Ascending aorta (tissue), 2 donors: ENCODE measurements around the gene CALY. TPM values are rescaled to one million over a fixed set of nuclear protein-coding genes. Genes with fewer than 3 reads are reported as not detected.

Experiments
- DNase-seq, 2 donors: peaks; one replicate each; pipeline ENCODE4 v3.0.0-alpha.2; 2019; ENCODE audit warnings: low spot score in 2 of 2
- H3K27ac ChIP-seq, 2 donors: fragments of 200-600 bp; sonication (generic); one replicate each; pipeline ENCODE4 v1.5.1; 2016 to 2017; ENCODE audit warnings: mild to moderate bottlenecking in 1 of 2
- H3K27me3 ChIP-seq: fragments of 200-600 bp; sonication (generic); one replicate; pipeline ENCODE4 v1.5.1; 2017
- H3K36me3 ChIP-seq, 2 donors: fragments of 200-600 bp; sonication (generic); one replicate each; pipeline ENCODE4 v1.5.1; 2016
- H3K4me1 ChIP-seq, 2 donors: fragments of 200-600 bp; sonication (generic); one replicate each; pipeline ENCODE4 v1.5.1; 2016 to 2017; ENCODE audit warnings: mild to moderate bottlenecking in 1 of 2
- H3K4me3 ChIP-seq, 2 donors: fragments of 200-600 bp; sonication (generic); one replicate each; pipeline ENCODE4 v1.5.1; 2016 to 2017; ENCODE audit warnings: mild to moderate bottlenecking in 1 of 2
- H3K9me3 ChIP-seq, 2 donors: fragments of 200-600 bp; sonication (generic); one replicate each; pipeline ENCODE4 v1.5.1; 2016
- CTCF ChIP-seq, 3 experiments: fragments of 200-600 bp in 2 of 3; fragments of 450-650 bp in 1 of 3; sonication (generic) in 2 of 3; IDR thresholded peaks; one replicate each; pipeline ENCODE4 v1.5.1; 2016 to 2019; ENCODE audit warnings: antibody characterized with exemption in 3 of 3, mild to moderate bottlenecking in 1 of 3, moderate library complexity in 1 of 3
- intact Hi-C: fragments of 100-400 bp; cut with DNase I; formaldehyde crosslinking; loops from one replicate; pipeline ENCODE4 v1.15.1; 2023
- total RNA-seq: library from RNA; depleted of rRNA; stranded (reverse); fragments of >200 nt; gene quantifications from one replicate; pipeline ENCODE4 v1.1.0, GENCODE V29; 2016

Gene CALY
- total RNA-seq, 1 donor from 2014 or later, result not detected

- H3K27ac ChIP-seq, result no peak overlapping the region
- H3K27me3 ChIP-seq, result no peaks in the 10 kb centered on the region
- DNase-seq, result no peak
- H3K4me1 ChIP-seq, result peaks cover 6 to 12% of the 10 kb centered on the region in 2 donors
- TF ChIP-seq CTCF (IDR thresholded peaks at IDR 0.05), result no peak
- intact Hi-C loops, result no loop called here
- H3K4me3 ChIP-seq, result no peak overlapping the region
- H3K9me3 ChIP-seq, result no peaks in the 10 kb centered on the region
- H3K36me3 ChIP-seq, result no peaks in the 10 kb centered on the region
Measured at GRCh38 chr10:133355991-133356390, 19.3 kb upstream of the CALY start.

- TF ChIP-seq CTCF (IDR thresholded peaks at IDR 0.05), result no peak
- peaks cover 6 to 12% of the 10 kb centered on the region in 2 donors for H3K4me1 ChIP-seq
Measured at GRCh38 chr10:133355266-133355665, 18.6 kb upstream of the CALY start.

GRCh38 chr10:133354672-133355240, 18.1 kb upstream of the CALY start:
- H3K4me1 ChIP-seq, result peaks cover 6 to 12% of the 10 kb centered on the region in 2 donors
- no peak overlapping the region for H3K27ac ChIP-seq
- DNase-seq, result no peak
- no peak overlapping the region for H3K4me3 ChIP-seq
- intact Hi-C loops, result no loop called here
- H3K36me3 ChIP-seq, result no peaks in the 10 kb centered on the region
- H3K27me3 ChIP-seq, result no peaks in the 10 kb centered on the region
- TF ChIP-seq CTCF (IDR thresholded peaks at IDR 0.05), result no peak
- H3K9me3 ChIP-seq, result no peaks in the 10 kb centered on the region

More at GRCh38 chr10:133355266-133355665, 18.6 kb upstream of the CALY start:
- no peak overlapping the region for H3K27ac ChIP-seq
- no peak overlapping the region for H3K4me3 ChIP-seq
- no peak for DNase-seq
- intact Hi-C loops, result no loop called here
- H3K9me3 ChIP-seq, result no peaks in the 10 kb centered on the region
- H3K36me3 ChIP-seq, result no peaks in the 10 kb centered on the region
- H3K27me3 ChIP-seq, result no peaks in the 10 kb centered on the region

GRCh38 chr10:133353988-133354605, 17.4 kb upstream of the CALY start:
- H3K4me1 ChIP-seq, result peaks cover 6 to 12% of the 10 kb centered on the region in 2 donors
- intact Hi-C loops, result no loop called here
- H3K9me3 ChIP-seq, result no peaks in the 10 kb centered on the region
- no peak overlapping the region for H3K27ac ChIP-seq
- TF ChIP-seq CTCF (IDR thresholded peaks at IDR 0.05), result no peak
- H3K4me3 ChIP-seq, result no peak overlapping the region
- H3K36me3 ChIP-seq, result no peaks in the 10 kb centered on the region
- no peak for DNase-seq
- H3K27me3 ChIP-seq, result no peaks in the 10 kb centered on the region

- H3K36me3 ChIP-seq, result no peaks in the 10 kb centered on the region
- no peak overlapping the region for H3K27ac ChIP-seq
- intact Hi-C loops, result no loop called here
- no peak for TF ChIP-seq CTCF (IDR thresholded peaks at IDR 0.05)
- H3K4me1 ChIP-seq, result peaks cover 6 to 12% of the 10 kb centered on the region in 2 donors
- no peaks in the 10 kb centered on the region for H3K27me3 ChIP-seq
- H3K4me3 ChIP-seq, result no peak overlapping the region
- no peaks in the 10 kb centered on the region for H3K9me3 ChIP-seq
- no peak for DNase-seq
Measured at GRCh38 chr10:133353202-133353959, 16.7 kb upstream of the CALY start.
